Neural crest cell (in vitro differentiated cells): Measurements from ENCODE around the gene SPSB4. TPM values are rescaled to one million over a fixed set of nuclear protein-coding genes. Genes with fewer than 3 reads are reported as not detected.

Source experiments
- DNase-seq: peaks from one replicate; pipeline ENCODE4 v3.0.0; 2021; ENCODE audit warnings: low read depth, mixed read lengths, low spot score
- H3K27ac Mint-ChIP-seq: one replicate; pipeline ENCODE4 v1.8.0; 2021; ENCODE audit warnings: mild to moderate bottlenecking, mixed read lengths; ENCODE audit not compliant: unreplicated experiment
- H3K27me3 Mint-ChIP-seq: 2 replicates; pipeline ENCODE4 v1.8.0; 2021; ENCODE audit warnings: low read depth, mild to moderate bottlenecking, mixed read lengths
- H3K36me3 Mint-ChIP-seq: 2 replicates; pipeline ENCODE4 v1.8.0; 2021; ENCODE audit warnings: low read depth, mild to moderate bottlenecking, mixed read lengths
- H3K4me1 Mint-ChIP-seq: 2 replicates; pipeline ENCODE4 v1.8.0; 2021; ENCODE audit warnings: mixed read lengths
- H3K4me3 Mint-ChIP-seq: one replicate; pipeline ENCODE4 v1.8.0; 2021; ENCODE audit warnings: mild to moderate bottlenecking, mixed read lengths
- H3K9me3 Mint-ChIP-seq: 2 replicates; pipeline ENCODE4 v1.8.0; 2021; ENCODE audit warnings: mixed read lengths
- CTCF ChIP-seq: fragments of 200-600 bp; sonication (generic); conservative IDR thresholded peaks from 2 replicates; pipeline ENCODE4 v1.5.0; 2021; ENCODE audit warnings: antibody characterized with exemption, mild to moderate bottlenecking
- total RNA-seq: library from RNA; stranded (reverse); gene quantifications from 2 replicates; pipeline ENCODE4 v1.2.1, GENCODE V29; 2021

Gene SPSB4
- total RNA-seq, 1 donor from 2014 or later, result 35.1 TPM

- no peak overlapping the region for H3K4me3 Mint-ChIP-seq
- peaks cover 3% of the 10 kb centered on the region for H3K27me3 Mint-ChIP-seq
- H3K27ac Mint-ChIP-seq, result no peak overlapping the region
- peaks cover 11% of the 10 kb centered on the region for H3K4me1 Mint-ChIP-seq
- peaks cover 2% of the 10 kb centered on the region for H3K36me3 Mint-ChIP-seq
- peaks cover 3% of the 10 kb centered on the region for H3K9me3 Mint-ChIP-seq
- TF ChIP-seq CTCF, result no peak
- no peak for DNase-seq
Observed at GRCh38 chr3:141030296-141030695, 20.9 kb upstream of the SPSB4 start.

- H3K36me3 Mint-ChIP-seq, result no peaks in the 10 kb centered on the region
- no peak overlapping the region for H3K27ac Mint-ChIP-seq
- H3K9me3 Mint-ChIP-seq, result no peaks in the 10 kb centered on the region
- no peak for TF ChIP-seq CTCF
- H3K4me3 Mint-ChIP-seq, result no peak overlapping the region
- no peak for DNase-seq
- H3K27me3 Mint-ChIP-seq, result no peaks in the 10 kb centered on the region
- peaks cover 6% of the 10 kb centered on the region for H3K4me1 Mint-ChIP-seq
Observed at GRCh38 chr3:141039589-141039988, 11.6 kb upstream of the SPSB4 start.

- Mint-ChIP-seq H3K36me3 (no peaks in the 10 kb centered on the region), H3K9me3 (no peaks in the 10 kb centered on the region), H3K27ac (no peak overlapping the region), H3K4me1 (no peaks in the 10 kb centered on the region), H3K4me3 (no peak overlapping the region), H3K27me3 (peaks cover 20% of the 10 kb centered on the region)
- TF ChIP-seq CTCF, result no peak
- no peak for DNase-seq
Observed at GRCh38 chr3:141044695-141045641, 6.2 kb upstream of the SPSB4 start.

- no peaks in the 10 kb centered on the region for H3K36me3 Mint-ChIP-seq
- H3K27ac Mint-ChIP-seq, result no peak overlapping the region
- peaks cover 6% of the 10 kb centered on the region for H3K4me1 Mint-ChIP-seq
- peaks cover 29% of the 10 kb centered on the region for H3K27me3 Mint-ChIP-seq
- no peak overlapping the region for H3K4me3 Mint-ChIP-seq
- TF ChIP-seq CTCF, result no peak
- DNase-seq, result no peak
- H3K9me3 Mint-ChIP-seq, result no peaks in the 10 kb centered on the region
Observed at GRCh38 chr3:141045849-141046248, 5.3 kb upstream of the SPSB4 start.

GRCh38 chr3:141047168-141047567, 4.0 kb upstream of the SPSB4 start:
- no peak for DNase-seq
- Mint-ChIP-seq H3K27ac (no peak overlapping the region), H3K4me1 (peaks cover 8% of the 10 kb centered on the region), H3K4me3 (peak overlapping the region; percentile 11), H3K27me3 (peaks cover 29% of the 10 kb centered on the region), H3K9me3 (no peaks in the 10 kb centered on the region), H3K36me3 (no peaks in the 10 kb centered on the region)
- no peak for TF ChIP-seq CTCF
